HL-60 (cell line): ENCODE results near the gene PTPRR.

Source experiments
- DNase-seq, 2 experiments: peaks; one replicate each; pipeline ENCODE4 v3.0.0-alpha.2; 2010 to 2020; ENCODE audit warnings: low read depth in 1 of 2, low spot score in 1 of 2
- H3K27ac ChIP-seq: fragments of 250-450 bp; sonication (Bioruptor Pico); replicated peaks from 2 replicates; pipeline ENCODE4 v1.5.1; 2020; ENCODE audit warnings: mild to moderate bottlenecking, moderate library complexity
- H3K27me3 ChIP-seq: fragments of 250-450 bp; sonication (Bioruptor Pico); 2 replicates; pipeline ENCODE4 v1.5.1; 2021; ENCODE audit warnings: mild to moderate bottlenecking, moderate library complexity; ENCODE audit not compliant: insufficient read depth, poor library complexity, severe bottlenecking
- H3K4me3 ChIP-seq: replicated peaks from 2 replicates; pipeline ENCODE4 v1.5.1; 2011; ENCODE audit warnings: mild to moderate bottlenecking, control low read depth, low read length; ENCODE audit not compliant: insufficient read depth
- CTCF ChIP-seq: IDR thresholded peaks from one replicate; pipeline ENCODE4 v1.5.1; 2011; ENCODE audit warnings: low read length, control low read depth, inconsistent platforms; ENCODE audit not compliant: insufficient read depth
- GABPA ChIP-seq: IDR thresholded peaks from 2 replicates; pipeline ENCODE4 v1.6.1; 2012; ENCODE audit warnings: low read depth
- POLR2AphosphoS5 ChIP-seq: IDR thresholded peaks from 2 replicates; pipeline ENCODE4 v1.6.1; 2012; ENCODE audit warnings: low read depth
- REST ChIP-seq: IDR thresholded peaks from 2 replicates; pipeline ENCODE4 v1.6.1; 2012; ENCODE audit warnings: low read depth; ENCODE audit not compliant: insufficient replicate concordance
- SPI1 ChIP-seq: IDR thresholded peaks from 2 replicates; pipeline ENCODE4 v1.6.1; 2012; ENCODE audit warnings: low read depth, mild to moderate bottlenecking, borderline replicate concordance

The PTPRR gene

GRCh38 chr12:70619471-70620152 lies 300.9 kb downstream of the PTPRR start:
- peaks cover 2% of the 10 kb centered on the region for H3K27me3 ChIP-seq
- no peak overlapping the region for H3K4me3 ChIP-seq
- no peak overlapping the region for H3K27ac ChIP-seq
- DNase-seq: no peak
- TF ChIP-seq SPI1: no peak
- TF ChIP-seq POLR2AphosphoS5: no peak

- no peak for DNase-seq
- no peak overlapping the region for H3K27ac ChIP-seq
- no peak overlapping the region for H3K4me3 ChIP-seq
- TF ChIP-seq POLR2AphosphoS5: no peak
- no peak for TF ChIP-seq CTCF
- TF ChIP-seq SPI1: no peak
- no peak for TF ChIP-seq GABPA
- TF ChIP-seq REST: no peak
- H3K27me3 ChIP-seq: peaks cover 2% of the 10 kb centered on the region
These were observed 302.2 kb downstream of the PTPRR start for GRCh38 chr12:70618371-70618770.

DNA sequence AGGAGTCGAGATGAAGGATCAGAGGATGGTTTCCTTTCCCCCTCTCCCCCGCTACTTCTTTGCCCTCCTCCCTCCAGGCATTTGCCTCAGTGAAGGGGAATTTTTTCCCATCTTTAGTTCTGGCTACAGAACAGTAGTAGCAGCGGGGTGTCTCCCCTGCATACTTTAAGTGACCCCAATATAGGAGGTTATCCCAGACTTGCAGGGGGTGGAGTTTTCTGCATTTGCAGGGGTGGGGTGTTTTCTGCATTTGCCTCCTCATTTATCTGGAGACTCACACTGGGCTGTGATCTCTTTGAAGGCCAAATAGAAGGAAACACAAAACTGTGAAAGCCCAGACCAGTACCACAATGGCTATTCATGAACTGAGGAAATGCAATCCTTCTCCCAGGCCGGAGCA lies 303.1 kb downstream of the PTPRR start:
- Histone ChIP-seq H3K4me3 (no peak overlapping the region), H3K27me3 (peaks cover 2% of the 10 kb centered on the region), H3K27ac (no peak overlapping the region)
- TF ChIP-seq SPI1: no peak
- no peak for DNase-seq

GRCh38 chr12:70615174-70615866 lies 305.2 kb downstream of the PTPRR start:
- no peak for TF ChIP-seq SPI1
- no peak for TF ChIP-seq POLR2AphosphoS5
- TF ChIP-seq GABPA: no peak
- no peak for TF ChIP-seq CTCF
- TF ChIP-seq REST: no peak
- DNase-seq: no peak
- Histone ChIP-seq H3K4me3 (no peak overlapping the region), H3K27me3 (peaks cover 15% of the 10 kb centered on the region), H3K27ac (no peak overlapping the region)
